NCI-H510A treated with DMSO at 0.1 percent for 48 hours (cell line): ENCODE data around the gene TRAF3.
"Not testable (repeated sequence)": the region's sequence is repeated elsewhere in the genome, so short reads cannot be mapped to it uniquely, and the experiment has no call there.

Experiments
- DNase-seq: peaks from one replicate; lab custom pipeline; 2025; lab: John Stamatoyannopoulos, UW

TRAF3 gene

GRCh38 chr14:102892651-102893050 is 115.4 kb downstream of the TRAF3 start:
- DNase-seq, result no peak

- DNase-seq, result no peak
These were observed 116.2 kb downstream of the TRAF3 start for GRCh38 chr14:102893452-102893851.

DNA sequence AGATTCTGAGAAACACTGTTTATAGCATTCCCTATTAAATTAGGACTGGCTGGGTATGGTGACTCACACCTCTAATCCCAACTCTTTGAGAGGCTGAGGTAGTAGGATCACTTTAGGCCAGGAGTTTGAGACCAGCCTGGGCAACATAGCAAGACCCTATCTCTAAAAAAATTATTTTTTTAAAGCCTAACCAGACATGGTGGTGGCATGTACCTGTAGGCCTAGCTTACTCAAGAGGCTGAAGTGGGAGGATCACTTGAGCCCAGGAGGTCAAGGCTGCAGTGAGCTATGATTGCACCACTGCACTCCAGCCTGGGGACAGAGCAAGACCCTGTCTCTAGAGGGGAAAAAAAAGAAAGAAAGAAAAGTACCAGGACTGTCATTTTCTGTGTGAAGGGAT is 119.5 kb downstream of the TRAF3 start:
- not testable (repeated sequence) for DNase-seq

- no peak for DNase-seq
These were observed 120.2 kb downstream of the TRAF3 start for GRCh38 chr14:102897299-102898027.

DNA sequence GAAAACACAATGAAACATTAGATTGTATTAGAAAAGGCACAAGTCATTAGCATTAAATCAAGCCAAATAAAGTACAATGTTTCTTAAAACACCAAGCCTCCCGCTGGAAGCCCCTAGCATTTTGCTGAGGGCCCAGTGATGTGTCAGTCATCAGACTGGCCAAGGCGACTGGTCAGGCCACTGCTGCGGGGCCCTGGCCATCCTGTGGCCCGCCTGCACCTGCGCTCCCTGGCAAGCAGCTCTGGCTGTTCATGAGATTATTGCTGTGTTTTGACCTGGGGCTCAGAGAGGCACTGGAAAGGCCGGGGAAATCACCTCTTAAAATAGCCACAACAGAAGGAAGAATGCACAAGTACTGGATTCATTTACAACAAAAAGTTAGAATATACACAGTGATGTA is 121.0 kb downstream of the TRAF3 start:
- no peak for DNase-seq

DNA sequence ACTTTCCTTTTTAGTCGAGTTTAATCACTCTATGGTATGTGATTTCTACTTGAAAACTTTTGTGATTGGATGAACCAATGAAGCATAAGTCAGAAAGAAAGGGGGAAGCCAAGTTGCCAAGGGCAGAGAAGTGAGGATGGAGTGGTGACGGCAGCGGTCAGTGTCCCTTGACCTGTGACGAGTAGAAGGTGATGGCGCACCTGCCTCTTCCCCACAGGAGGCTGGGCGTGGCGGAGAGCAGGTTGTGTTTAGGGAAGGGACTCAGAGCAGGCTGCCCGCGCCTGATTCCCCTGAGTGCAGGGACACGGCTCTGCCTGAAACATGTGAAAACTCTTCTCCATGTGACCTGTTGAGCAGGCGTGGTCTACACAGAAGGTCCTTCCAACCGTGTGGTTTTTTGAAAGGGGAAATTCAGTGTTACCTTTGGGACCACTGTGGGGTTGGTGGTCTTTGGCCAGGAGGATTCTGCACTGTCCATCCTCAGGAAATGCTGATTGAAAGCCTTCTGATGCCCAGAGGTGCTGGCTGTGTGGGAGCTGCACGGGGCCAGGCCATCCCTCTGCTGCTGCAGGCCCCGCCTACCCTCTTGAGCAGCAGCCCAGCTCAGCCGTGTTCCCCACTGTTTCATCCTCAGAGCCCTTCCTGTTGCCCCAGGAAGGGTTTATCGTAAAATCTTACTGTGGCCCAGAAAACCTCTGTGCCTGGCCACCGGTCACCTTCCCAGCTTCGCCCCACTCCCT is 121.7 kb downstream of the TRAF3 start:
- DNase-seq, result peak; percentile 8

DNA sequence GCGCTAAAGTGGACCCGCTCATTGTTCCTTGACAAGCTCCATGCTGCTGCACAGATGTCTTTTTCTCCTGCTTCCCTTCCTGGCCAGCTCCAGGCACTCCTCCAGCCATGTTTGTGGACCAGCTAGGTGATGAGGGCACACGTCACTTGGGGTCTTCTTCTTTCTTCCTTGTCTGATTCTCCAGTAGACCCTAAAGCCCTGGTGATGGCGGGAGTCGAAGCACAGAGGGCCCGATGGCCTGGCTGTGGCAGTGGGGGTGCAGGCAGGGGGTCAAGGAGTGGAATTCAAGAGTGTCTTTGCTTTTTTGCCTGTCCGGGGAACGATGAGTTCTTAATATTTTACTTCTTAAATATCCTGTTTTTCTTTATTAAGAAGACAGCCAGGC is 122.3 kb downstream of the TRAF3 start:
- no peak for DNase-seq

- no peak for DNase-seq
These were observed 123.7 kb downstream of the TRAF3 start for GRCh38 chr14:102900631-102901571.

DNA sequence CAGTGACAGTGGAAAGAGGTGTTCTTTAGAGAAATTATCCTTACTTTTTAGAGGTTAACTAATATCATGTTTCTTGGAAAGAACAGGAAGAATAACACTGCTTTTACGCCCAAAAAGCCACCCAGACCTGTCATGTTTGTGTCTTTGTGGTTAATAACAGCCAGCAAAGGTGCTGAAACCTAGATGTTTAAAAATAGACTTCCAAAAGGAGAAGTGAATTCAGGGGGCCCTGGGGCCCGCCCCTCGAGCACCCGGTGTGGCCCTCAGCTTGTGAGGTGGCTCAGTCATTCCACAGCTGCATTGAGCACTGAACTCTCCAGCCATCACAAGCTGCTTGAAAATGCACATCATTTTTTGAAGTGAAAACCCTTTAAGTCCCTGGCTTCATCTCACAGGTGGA is 124.4 kb downstream of the TRAF3 start:
- DNase-seq, result no peak

- DNase-seq, result no peak
These were observed 124.8 kb downstream of the TRAF3 start for GRCh38 chr14:102902086-102902485.

DNA sequence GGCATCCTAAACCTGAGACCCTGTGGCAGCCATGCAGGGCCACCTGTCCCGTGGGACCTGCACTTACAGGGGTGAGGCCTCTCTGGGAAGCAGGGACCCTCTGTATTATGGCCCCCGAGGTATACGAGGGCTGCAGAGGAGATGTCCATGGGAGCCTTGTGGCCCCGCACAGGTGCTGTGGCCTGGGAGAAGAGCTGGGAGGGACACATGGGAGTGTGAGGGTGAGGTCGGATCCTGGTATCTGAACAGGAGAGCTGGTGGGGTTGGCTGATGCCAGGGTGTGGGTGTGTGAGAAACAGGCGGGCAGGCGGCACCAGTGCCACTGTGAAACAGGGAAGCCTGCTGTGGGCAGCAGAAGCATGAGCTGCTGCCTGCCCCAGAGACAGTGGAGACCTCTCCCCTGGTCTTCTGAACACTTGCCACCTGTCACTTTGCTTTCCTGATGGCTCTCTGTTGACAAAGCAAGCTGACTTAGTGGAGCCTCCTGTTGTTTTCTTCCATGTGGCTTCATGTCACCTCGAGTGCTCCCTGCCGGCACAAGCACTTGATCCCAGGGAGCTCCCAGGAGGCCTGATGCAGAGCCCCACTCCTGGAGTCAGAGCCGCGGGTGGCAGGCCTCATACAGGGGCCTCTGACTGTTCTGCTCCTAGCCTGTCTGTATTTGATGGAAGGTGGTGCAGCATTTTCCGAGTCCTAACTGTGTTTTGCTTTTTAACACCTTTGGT is 125.4 kb downstream of the TRAF3 start:
- DNase-seq, result peak; percentile 18

DNA sequence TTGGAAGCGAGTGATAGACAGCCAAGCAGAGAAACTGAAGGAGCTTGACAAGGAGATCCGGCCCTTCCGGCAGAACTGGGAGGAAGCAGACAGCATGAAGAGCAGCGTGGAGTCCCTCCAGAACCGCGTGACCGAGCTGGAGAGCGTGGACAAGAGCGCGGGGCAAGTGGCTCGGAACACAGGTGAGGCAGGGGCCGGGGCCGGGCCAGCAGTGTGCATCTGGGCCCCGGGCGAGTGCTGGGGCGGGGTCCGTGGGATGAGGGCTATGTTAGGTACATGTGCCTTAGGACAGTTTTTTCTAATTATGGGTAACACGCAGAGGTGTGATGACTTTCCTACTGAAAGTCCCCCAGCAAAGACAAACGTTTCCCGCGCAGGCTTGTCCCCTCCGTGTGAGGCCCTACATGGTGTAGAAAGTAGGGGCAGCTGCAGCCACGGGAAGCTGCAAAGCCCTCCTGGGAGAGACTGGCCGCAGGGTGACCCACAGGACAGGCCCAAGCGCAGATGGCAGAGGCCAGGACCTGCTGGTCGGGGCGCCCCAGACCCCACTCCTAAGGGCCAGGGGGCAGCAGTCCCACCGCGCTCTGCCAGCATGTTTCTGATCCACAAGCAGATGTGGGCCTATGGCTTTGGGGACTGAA is 126.1 kb downstream of the TRAF3 start:
- DNase-seq, result no peak

DNA sequence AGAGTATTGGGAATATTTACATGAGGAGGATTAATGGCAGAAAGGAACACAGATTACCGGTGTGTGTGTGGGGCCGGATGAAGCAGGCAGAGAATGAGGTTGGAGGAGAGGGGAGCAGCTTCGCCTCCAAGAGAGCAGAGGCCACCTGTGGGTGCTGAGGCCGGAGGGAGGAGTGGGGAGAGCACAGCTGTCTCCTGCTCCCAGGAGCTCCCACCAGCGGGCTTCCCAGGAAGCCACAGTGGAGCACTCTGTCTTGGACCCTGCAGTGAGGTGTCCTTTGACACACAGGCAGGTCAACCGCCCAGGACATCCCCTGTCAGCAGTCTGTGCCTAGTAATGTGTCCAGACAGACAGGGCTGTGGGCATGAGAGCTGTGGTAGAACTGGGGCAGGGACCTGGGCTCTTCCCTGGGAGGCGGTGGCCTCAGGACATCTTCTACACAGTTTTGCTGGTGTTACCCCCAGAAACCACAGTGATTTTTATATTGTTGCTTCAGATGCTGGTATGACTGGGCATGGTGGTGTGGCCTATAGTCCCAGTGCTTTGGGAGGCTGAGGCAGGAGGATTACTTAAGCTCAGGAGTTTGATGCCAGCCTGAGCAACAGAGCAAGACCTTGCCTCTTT is 126.8 kb downstream of the TRAF3 start:
- DNase-seq, result no peak

GRCh38 chr14:102905116-102906108 is 128.2 kb downstream of the TRAF3 start:
- DNase-seq, result no peak

GRCh38 chr14:102906616-102907302 is 129.5 kb downstream of the TRAF3 start:
- DNase-seq, result no peak

DNA sequence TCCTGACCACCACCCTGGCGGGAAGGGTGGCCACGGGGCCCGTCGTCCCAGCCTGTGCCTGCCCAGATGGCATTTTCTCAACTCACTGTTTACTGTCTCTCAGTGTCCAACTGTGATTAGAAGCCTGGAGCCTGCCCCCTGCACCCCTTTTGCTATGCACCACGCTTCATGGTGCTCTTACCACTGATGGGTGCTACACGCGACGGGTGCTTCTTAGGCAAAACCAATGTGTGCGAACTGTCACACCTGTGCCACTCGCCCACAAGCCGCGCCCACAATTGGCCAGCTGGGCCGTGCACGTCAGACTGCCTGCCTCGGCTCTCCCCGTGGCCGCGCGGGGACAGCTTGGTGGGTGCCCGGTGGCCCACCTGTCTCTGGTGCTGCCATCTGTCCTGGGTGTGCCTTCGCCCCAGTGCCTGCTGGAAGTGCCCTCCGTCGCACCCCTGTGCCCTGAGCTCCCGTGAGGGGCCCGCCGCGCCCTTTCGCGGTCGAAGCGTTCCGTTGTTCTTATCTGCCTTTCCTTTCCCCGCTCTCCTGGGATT is 130.1 kb downstream of the TRAF3 start:
- DNase-seq, result no peak

GRCh38 chr14:102907980-102908730 is 130.9 kb downstream of the TRAF3 start:
- no peak for DNase-seq
